GM21360 (cell line): Measurements from ENCODE around the gene TIMP3.

Source experiments
- ATAC-seq: cut with Tn5 transposase; IDR thresholded peaks from one replicate; pipeline ENCODE4 v1.9.1; 2021; ENCODE audit warnings: mild to moderate bottlenecking, moderate library complexity; ENCODE audit not compliant: unreplicated experiment

Gene TIMP3

DNA sequence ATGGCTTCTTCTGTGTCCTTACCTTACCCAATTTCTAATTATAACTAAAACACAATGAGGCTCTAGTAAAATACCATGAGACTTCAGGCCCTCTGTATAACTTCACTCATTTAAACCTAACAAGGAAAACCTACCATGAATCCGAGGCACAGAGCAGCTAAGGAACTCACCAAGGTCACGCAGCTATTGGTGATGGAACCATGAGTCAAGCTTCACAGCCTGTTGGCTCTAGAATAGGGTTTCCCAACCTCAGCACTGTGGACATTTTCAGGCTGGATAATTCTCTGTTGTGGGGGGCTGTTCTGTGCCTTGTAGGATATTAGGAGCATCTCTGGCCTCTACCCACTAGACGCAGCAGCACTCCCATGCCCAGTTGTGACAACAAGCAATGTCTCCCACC, 75.7 kb downstream of the TIMP3 start:
- no peak for ATAC-seq

DNA sequence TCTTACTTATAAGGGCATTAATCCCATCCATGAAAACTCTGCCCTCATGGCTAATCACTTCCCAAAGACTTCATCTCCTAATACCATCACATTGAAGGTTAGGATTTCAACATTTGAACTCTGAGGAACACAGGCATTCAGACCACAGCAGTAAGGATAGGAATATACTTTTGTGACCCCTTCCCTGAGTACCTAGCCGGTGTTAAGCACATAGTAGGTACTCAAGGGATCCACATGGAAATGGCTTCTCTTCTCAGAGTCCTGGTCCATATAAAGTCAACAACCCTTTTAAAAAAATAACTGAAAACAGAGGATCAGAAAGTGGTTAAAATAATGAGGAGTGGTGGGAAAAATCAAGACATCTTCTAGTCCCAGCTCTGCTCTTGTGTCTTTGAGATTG, 78.0 kb downstream of the TIMP3 start:
- ATAC-seq = no peak

DNA sequence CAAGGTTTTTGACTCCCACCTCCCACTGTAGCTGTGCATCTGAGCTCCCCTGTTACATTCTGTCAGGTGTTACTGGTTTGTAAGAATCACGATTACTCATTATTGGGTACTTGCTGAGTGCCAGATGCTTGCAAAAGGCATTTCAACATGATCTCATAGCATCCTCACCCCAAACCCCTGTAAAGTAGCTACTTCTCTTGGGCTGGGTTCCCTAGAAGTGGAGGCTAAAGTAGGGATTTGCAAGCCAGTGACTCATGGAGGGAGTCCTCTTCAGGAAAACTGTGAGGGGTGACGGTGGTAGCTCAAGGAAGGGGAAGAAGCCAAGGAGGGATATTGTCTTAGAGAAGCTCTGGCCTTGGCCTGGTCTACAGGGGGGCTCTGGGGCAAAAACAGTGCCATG, 78.6 kb downstream of the TIMP3 start:
- ATAC-seq = no peak

DNA sequence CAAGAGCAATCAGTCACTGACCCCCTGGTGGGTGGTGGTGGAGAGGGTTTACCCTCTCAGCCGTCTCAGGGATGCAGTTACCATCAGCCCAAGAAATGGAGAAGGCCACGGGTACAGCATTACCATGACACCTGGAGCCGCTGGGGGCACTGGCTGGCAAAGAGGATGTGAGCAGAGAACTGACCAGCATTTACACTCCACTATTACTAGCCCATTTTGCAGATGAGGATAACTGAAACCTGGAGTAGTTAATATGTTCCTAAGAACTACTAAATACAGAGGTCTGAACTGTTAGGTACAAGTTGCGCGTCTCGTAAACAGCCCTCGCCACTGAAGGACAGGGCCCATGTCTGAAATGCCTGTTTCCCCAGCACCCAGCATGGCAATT, 79.0 kb downstream of the TIMP3 start:
- no peak for ATAC-seq

DNA sequence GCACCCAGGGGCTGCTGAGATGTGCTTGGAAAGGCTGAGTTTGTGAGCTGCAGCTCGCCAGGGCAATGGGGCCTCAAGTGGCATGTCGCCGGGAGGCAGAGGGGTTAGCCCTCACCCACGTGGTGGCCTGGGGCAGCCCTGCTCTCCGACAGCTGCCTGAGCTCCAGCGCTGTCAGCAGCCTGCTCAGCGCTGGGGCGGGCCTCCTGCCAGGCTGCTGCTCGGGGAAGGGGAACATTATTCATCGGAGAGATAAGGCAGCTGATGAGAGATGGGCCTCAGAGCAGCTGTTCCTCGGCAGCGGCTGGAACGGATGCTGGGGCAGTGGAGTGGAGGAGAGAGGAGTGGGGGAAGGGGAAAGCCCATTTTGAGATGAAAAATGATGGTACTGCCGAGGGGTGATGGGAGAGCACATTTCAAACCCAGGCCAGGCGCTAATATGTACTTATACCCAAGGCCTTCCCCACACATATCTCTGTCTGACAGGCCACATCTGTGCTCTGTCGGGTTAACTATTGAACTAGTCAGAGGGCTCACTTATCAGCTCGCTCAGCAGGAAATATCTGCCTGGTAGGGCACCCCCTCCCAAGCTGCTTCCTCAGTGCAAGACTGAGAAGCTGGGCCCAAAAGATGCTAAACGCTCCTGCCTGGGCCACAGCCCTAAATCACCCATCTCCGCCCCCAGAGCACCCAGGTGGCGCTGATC, 79.5 kb downstream of the TIMP3 start:
- ATAC-seq = no peak

DNA sequence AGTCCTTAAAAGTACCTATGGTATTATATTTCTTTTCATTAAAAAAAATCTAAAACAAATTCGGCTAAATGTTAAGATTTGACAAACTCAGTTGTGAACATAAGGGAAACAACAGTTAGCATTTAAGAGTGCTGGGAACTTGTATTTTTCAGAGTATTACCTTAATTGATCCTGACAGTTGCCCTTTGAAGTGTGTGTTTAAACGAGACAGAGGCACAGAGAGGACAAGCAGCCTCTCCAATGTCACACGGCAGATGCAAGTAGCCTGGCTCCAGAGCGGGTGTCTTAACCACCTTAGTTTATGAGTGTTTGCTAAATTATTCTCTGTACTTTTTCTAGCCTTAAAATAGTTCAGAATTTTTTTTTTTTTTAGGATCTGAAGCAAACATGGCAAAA, 80.9 kb downstream of the TIMP3 start:
- no peak for ATAC-seq

DNA sequence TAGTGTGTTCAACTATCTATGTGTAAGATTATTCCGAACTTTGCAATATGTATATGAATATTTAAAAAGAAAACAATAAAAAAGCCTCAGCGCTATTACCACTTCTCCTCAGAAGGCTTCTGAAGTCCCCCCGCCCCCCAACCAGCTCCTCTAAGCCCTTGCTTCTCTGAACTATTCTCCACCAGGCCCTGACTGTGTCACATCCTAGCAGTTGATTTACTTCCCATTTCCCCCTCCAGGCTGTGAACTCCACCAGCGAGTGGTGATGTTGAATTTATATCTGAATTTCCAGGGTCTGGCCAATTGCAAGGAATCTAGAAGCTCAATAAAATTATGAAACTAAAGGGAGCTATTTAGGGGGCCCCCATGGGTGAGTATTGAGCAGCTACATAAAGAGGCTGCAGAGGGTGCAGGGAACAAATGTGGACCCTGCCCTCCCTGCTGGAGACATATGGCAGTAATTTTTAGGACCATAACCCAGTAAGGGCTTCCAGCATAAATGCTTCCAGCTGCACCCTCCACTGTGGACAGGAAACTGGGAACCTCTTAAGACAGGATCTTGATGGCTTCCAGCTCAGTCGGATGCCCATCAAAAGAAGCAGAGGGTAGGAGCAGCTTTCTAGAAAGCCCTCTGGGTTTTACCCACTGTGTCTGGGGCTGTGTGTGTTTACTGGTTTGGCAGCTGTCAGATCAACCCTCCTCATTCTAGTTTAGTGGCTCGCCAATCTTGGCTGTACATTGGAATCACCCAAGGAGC, 81.4 kb downstream of the TIMP3 start:
- ATAC-seq = no peak

DNA sequence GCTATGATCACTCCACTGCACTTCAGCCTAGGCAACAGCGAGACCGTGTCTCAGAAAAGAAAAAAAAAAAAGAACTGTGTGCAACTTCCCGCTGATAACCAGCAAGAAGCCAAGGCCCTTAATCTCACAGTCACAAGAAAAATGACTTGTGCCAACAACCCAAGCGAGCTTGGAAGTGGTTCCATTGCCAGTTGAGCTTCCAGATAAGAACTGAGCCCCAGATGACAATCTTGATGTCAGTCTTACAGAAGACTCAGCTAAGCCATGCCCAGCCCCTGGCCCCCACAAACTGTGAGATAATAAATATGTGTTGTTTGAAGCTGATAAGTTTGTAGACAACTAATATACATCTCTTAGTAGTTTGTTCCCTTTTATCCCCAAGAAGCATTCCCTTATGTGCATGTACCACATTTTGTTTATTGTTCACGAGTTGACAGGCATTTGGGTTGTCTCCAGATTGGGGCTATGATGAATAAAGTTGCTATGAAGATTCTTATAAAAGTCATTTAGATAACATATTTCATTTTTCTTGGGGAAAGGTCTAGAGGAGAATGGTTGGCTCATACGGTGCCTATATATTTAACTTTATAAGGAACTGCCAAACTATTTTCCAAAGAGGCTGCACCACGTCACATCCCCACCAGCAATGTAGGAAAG, 85.9 kb downstream of the TIMP3 start:
- no peak for ATAC-seq

DNA sequence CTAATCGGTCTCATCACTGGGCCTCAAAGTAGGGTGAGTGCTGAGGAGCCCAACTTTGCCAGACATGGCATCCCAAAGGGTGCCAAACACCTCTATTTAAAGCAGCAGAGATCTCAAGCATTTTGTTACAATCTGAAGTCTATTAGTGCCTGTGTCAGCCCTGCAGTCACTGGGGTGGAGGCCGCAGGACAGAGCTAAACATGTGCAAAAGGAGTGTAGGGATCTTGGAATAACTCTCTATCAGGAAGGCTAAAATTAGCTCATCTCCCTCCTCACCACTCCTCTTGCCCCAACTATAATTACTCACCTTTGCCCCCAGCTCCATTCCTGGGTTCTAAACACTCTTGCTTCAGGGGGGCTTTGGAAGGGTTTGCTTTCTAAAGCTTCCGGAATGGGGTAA, 87.5 kb downstream of the TIMP3 start:
- ATAC-seq = no peak

DNA sequence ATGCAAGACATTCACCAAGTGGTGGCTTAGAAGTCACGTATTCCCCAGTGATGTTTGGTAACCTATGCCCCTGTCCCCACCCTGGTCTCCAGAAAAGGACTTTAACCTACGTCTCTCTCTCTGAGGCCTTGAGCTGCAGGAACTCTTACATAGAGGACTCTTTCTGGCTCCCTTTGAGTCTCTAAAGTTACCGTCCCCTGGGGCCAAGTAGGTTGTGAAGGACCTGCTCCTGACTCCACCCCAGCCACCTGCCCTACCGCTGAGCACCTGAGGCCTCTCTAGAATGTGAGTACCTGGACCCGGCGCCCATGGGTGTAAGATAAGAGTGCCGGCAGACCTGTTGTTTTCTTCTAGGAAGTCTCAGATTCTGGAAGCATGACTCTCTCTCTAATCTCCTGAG, 95.4 kb downstream of the TIMP3 start:
- no peak for ATAC-seq

DNA sequence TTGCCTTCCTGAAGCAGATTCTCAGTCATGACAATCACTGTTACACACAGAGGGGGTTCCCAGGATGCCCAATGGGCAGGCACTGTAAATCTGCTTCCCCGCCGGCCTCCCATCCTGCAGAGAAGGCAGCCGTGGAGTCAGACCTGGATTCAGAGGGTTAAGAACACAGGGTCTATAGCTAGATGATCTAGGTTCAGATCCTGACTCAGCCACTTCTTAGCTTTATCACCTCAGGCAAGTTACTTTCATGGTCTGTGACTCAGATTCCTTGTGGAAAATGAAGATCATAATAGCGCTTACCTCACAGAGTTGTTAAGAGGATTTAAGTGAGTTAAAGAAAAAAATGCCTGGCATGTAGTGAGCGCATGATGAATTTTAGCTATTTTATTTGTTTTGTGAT, 95.9 kb downstream of the TIMP3 start:
- no peak for ATAC-seq

DNA sequence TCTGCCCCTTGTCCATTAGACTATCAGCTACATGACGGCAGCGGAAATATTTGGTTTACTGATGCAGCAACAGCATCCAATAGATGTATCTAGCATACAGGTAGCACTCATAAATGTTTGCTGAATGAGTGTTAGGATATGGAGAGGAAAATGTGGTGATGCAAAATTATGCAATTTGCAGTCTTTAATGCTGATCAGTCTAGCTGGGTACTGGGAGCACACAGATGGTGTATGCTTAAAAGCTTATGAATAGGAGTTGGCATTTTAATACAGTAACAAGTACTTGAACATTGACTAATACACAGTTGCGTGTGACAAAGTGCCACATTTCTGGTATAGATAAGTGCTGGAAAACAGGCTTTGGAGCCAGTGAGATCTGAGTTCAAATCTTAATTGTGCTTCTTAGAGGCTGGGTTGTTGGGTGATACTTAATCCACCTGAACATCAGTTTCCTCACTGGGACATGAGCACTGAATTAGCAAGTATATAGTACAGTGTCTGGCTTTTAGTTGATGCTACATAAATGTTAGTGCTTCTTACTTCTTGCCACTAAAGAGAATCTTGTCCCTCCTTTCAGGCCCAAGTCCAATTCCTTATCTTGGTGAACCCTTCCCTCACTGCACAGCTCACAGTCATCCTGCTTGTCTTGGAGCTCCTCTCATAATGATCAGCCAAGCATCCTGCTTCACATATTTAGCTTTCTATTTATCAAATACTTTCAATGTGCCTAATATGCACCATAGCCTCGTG, 99.6 kb downstream of the TIMP3 start:
- ATAC-seq = no peak

DNA sequence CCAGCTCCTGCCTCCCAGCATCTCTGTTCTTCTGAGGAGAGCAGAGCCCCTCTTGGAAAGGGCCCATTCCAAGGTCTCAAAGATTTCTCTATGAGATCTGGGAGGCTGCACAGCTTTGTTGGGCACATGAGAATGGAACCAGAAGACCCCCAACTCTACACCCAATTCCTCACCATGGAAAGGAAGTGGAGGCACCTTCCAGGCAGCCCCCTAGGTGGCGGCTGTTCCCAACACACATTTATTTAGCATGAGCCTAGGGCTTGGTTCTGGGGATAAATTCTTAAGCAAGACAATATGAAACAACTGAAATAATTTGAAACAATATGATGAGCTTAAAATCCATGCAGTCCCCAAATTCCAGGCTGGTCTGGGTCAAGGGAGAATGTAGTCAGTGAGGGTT, 100.4 kb downstream of the TIMP3 start:
- no peak for ATAC-seq

DNA sequence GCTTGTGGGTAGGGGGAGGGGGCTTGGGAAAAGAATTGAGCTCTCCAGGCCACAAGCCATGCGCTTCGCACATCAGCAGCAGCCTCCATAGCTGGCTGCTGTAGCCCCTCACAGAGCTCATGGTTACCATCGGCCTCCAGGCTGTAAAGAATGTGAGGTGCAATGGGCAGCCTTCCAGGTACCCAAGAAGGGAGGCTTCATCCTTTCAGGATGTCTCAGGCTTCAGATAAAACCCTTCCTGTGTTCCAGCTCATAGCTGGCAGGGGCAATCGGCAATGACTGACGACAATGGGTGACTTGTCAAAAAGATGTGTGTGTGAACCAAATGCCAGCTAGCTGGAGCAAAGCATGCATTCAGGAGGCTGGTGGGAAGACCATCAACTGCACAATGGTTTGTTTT, 102.0 kb downstream of the TIMP3 start:
- ATAC-seq = no peak

DNA sequence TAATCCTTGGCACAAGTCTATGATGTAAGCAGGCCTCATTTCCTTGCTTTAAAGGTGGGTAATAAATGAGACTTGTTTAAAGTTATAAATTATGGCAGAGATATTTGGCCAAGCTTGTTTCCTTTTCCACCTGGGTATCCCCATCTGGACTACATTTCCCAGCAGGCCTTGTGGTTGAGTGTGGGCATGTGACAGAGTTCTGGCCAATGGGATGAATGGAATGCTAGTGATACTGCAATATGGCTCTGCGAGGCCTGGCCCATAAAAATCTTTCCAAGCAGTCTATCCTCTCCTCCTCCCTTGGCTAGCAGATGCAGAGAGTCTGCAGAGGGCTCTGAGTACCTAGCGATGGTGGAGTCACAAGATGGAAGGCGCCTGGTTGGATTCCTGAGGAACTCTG, 102.5 kb downstream of the TIMP3 start:
- ATAC-seq = no peak

DNA sequence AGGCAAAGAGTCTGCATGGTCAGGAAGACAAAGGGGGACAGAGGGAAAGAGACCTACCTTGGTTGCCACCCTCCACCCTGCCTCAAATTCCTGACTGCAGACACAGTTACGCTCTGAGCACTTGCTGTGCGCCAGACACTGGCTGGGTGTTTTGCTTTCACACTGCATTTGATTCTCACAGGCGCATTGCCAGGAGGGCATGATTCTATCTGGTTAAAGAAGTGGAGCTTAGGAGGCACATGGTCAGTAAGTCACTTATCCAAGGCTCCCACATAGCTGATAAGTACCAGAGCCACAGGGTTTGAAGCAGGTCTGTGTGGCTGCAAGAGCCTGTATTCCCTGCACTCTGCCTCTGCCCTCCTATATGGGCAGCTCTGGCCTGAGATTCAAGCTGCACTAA, 103.9 kb downstream of the TIMP3 start:
- no peak for ATAC-seq

DNA sequence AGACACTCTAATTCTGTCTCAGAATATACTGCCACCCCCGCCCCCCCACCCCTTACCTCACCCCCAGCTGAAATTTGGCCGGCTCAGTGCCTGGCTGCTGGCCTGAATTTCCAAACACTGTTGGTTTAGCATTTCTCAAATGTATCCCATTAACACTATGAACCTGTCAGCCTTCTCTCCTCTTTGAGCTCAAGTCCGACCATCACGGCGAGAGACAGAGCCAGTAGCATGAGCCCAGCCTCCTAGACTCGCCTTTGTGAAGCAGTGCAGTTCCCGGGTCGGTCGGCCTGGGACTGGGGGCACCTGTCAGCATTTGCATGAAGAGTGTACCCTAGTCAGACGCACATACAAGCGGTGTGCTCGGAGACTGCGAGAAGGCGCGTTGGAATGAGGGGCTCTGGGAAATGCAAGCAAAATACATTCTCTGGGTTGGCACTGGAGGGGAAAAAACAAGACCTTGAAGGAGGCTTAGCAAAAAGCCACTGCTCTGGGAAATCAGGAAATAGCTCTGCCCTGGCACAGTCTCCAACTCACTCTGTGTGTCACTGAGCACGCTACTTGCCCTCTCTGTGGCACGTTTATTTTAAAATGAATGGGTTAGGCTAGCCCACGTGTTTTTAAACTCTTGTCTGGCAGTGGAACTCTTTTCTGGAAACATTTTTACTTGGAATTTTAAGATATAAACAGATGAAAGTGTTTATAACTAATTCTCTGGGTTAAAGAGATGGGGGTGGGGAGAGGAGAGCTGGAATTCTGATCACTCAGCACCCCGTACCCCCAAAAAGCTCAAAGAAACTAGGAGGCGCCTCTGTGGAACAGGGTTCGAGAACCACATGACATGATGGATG, 108.3 kb downstream of the TIMP3 start:
- no peak for ATAC-seq

DNA sequence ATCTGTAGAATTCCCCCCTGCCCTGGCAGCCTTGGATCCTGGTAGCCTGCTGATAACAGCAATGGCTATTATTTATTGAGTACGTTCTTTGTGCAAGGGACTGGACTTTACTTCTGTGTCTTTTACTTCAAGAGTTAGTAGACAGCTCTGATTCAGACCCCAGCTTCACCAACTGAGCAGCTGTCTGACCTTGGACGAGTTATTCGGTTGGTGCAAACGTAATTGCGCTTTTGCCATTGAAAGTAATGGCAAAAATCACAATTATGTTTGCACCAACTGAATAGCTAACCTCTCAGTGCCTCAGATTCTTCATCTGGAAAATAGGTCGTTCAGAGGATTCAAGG, 108.9 kb downstream of the TIMP3 start:
- ATAC-seq = no peak

DNA sequence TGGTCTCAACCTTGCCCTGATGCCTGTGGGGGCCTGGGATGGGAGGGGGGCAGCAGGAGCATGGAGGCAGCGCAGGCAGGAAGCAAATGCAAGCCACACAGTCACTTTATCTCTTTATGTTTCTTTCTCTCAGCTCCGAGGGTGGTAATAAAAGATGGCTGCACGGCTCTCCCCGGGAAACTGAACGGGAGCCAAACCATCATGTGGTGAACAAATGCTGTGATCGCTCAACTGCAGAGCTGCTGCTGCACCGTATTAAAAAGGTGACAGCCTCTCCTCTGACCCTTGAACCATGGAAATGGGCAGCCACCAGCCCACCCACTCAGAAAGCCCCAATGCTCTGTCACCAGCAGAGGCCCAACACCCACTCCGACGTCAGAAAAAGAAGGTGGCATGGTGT, 110.0 kb downstream of the TIMP3 start:
- no peak for ATAC-seq
